K562 (cell line): ENCODE data around the gene PYGB. TPM values are rescaled to one million over a fixed set of nuclear protein-coding genes. Genes with fewer than 3 reads are reported as not detected.

Source experiments
- ATAC-seq: fragments of 200-7000 bp; cut with Tn5 transposase; 3 replicates; pipeline ENCODE4 v1.9.1; 2020; ENCODE audit warnings: moderate library complexity
- BruUV-seq: library from RNA; stranded (reverse); fragments of 400-500 nt; replicated peaks from 2 replicates; lab custom pipeline; 2021; lab: Mats Ljungman, UMichigan
- CTCF ChIA-PET: fragments of 300-600 bp; formaldehyde crosslinking; extraction: SDS; loops from one replicate; lab custom pipeline; 2021; ENCODE audit warnings: low intra/inter-chr PET ratio; lab: Yijun Ruan, JAX
- POLR2A ChIA-PET: fragments of 300-600, 350-650 bp; sonication (Branson Sonifier 250); formaldehyde crosslinking; extraction: SDS; loops from one replicate; lab custom pipeline; 2021; ENCODE audit warnings: antibody characterized with exemption, inconsistent platforms; lab: Yijun Ruan, JAX
- DNase-seq, 4 experiments: peaks; one replicate each; pipeline versions ENCODE4 v3.0.0 to v3.0.0-alpha.2; 2011 to 2018; ENCODE audit warnings: low spot score in 3 of 4, mixed read lengths in 3 of 4; ENCODE audit errors: extremely low read depth in 1 of 4
- FAIRE-seq: peaks from 2 replicates; lab custom pipeline; 2011; peaks lifted over from hg19 to GRCh38; lab: Jason Lieb, UNC
- H2AFZ ChIP-seq: 2 replicates; pipeline ENCODE4 v1.6.0; 2011; ENCODE audit warnings: low read depth, low read length, control low read depth, inconsistent platforms
- H3K27ac ChIP-seq: fragments of 200-600 bp; 3 replicates; pipeline ENCODE4 v1.8.0; 2011; ENCODE audit warnings: low read depth, mild to moderate bottlenecking, control low read depth, inconsistent platforms, low read length, moderate library complexity, mixed read lengths; ENCODE audit errors: extremely low read depth
- H3K27me3 ChIP-seq, 2 experiments: fragments of 300-600 bp in 1 of 2; 2 replicates in 1 of 2; 3 replicates in 1 of 2; pipeline versions ENCODE4 v1.6.0 to v1.8.0; 2011; ENCODE audit warnings: inconsistent platforms in 2 of 2, low read length in 2 of 2, mild to moderate bottlenecking in 1 of 2, mixed read lengths in 1 of 2, moderate library complexity in 1 of 2; ENCODE audit not compliant: control insufficient read depth in 2 of 2, insufficient read depth in 2 of 2
- H3K36me3 ChIP-seq: fragments of 300-600 bp; 3 replicates; pipeline ENCODE4 v1.8.0; 2011; ENCODE audit warnings: mild to moderate bottlenecking, low read length, inconsistent platforms; ENCODE audit not compliant: control insufficient read depth, insufficient read depth
- H3K4me1 ChIP-seq, 2 experiments: fragments of 200-600 bp in 1 of 2; replicated peaks in 1 of 2; 2 replicates in 1 of 2; 3 replicates in 1 of 2; pipeline versions ENCODE4 v1.5.1 to v1.8.0; 2011; ENCODE audit warnings: inconsistent platforms in 2 of 2, low read length in 2 of 2, mild to moderate bottlenecking in 1 of 2, mixed read lengths in 1 of 2, moderate library complexity in 1 of 2; ENCODE audit not compliant: control insufficient read depth in 2 of 2, insufficient read depth in 2 of 2
- H3K4me2 ChIP-seq: 2 replicates; pipeline ENCODE4 v1.6.1; 2011; ENCODE audit warnings: low read length, control low read depth, inconsistent platforms, mixed read lengths; ENCODE audit not compliant: insufficient read depth
- H3K4me3 ChIP-seq: fragments of 200-600 bp; sonication (generic), shearing (Covaris generic); 2 replicates; pipeline ENCODE4 v1.5.1; 2016; ENCODE audit warnings: control low read depth, inconsistent platforms
- H3K79me2 ChIP-seq: fragments of 200-600 bp; 3 replicates; pipeline ENCODE4 v1.8.0; 2011; ENCODE audit warnings: low read length, inconsistent platforms; ENCODE audit not compliant: control insufficient read depth, insufficient read depth
- H3K9ac ChIP-seq, 2 experiments: 2 replicates each; pipeline versions ENCODE4 v1.6.0 to v1.6.1; 2011; ENCODE audit warnings: low read depth in 2 of 2, low read length in 2 of 2, control low read depth in 1 of 2, inconsistent platforms in 1 of 2, mild to moderate bottlenecking in 1 of 2, mixed read lengths in 1 of 2; ENCODE audit not compliant: insufficient read depth in 1 of 2
- H3K9me1 ChIP-seq: one replicate; pipeline ENCODE4 v1.6.0; 2011; ENCODE audit warnings: inconsistent platforms, mild to moderate bottlenecking, low read length, moderate library complexity; ENCODE audit not compliant: control insufficient read depth, insufficient read depth
- H3K9me3 ChIP-seq: replicated peaks from 2 replicates; pipeline ENCODE4 v1.5.1; 2011; ENCODE audit warnings: low read depth, low read length, inconsistent platforms; ENCODE audit not compliant: control insufficient read depth, insufficient read depth
- H4K20me1 ChIP-seq: replicated peaks from 2 replicates; pipeline ENCODE4 v1.6.1; 2011; ENCODE audit warnings: low read length, inconsistent platforms, mixed read lengths; ENCODE audit not compliant: control insufficient read depth, insufficient read depth
- ATF6 ChIP-seq: sonication (generic); formaldehyde crosslinking; IDR thresholded peaks from 2 replicates; pipeline ENCODE4 v1.4.0; 2020; ENCODE audit warnings: mild to moderate bottlenecking, missing genetic modification reagents
- CHD4 ChIP-seq: fragments of 200-600 bp; sonication (generic); IDR thresholded peaks from 3 replicates; pipeline ENCODE4 v1.6.1; 2012; ENCODE audit warnings: low read depth, mild to moderate bottlenecking, mixed read lengths, low read length, inconsistent platforms; ENCODE audit not compliant: insufficient read depth, insufficient replicate concordance, poor library complexity, severe bottlenecking
- CTCFL ChIP-seq: IDR thresholded peaks from 2 replicates; pipeline ENCODE4 v1.6.1; 2011; ENCODE audit warnings: borderline replicate concordance, low read depth, mild to moderate bottlenecking, moderate library complexity, low read length; ENCODE audit not compliant: insufficient read depth, poor library complexity, severe bottlenecking
- EP400 ChIP-seq: fragments of 450-650 bp; IDR thresholded peaks from 2 replicates; pipeline ENCODE4 v1.6.1; 2017; ENCODE audit warnings: antibody characterized with exemption, mild to moderate bottlenecking, moderate library complexity
- ETV1 ChIP-seq: fragments of 450-650 bp; conservative IDR thresholded peaks from 2 replicates; pipeline ENCODE4 v1.6.1; 2016; ENCODE audit warnings: missing genetic modification characterization, control low read depth, low read depth, missing compliant biosample characterization
- FOSL1 ChIP-seq: fragments of 200-800 bp; sonication (Bioruptor generic); conservative IDR thresholded peaks from 2 replicates; pipeline ENCODE4 v1.6.1; 2016; ENCODE audit warnings: missing genetic modification characterization, missing compliant biosample characterization
- MYBL2 ChIP-seq, 2 experiments: fragments of 450-650 bp in 1 of 2; sonication (generic) in 1 of 2; formaldehyde crosslinking in 1 of 2; IDR thresholded peaks; 2 replicates each; pipeline versions ENCODE4 v1.6.1 to v1.8.1; 2017 to 2022; ENCODE audit warnings: borderline replicate concordance in 1 of 2, inconsistent platforms in 1 of 2, low read depth in 1 of 2, mild to moderate bottlenecking in 1 of 2, missing genetic modification reagents in 1 of 2, moderate library complexity in 1 of 2
- NCOR1 ChIP-seq: fragments of 450-650 bp; IDR thresholded peaks from 2 replicates; pipeline ENCODE4 v1.6.1; 2016; ENCODE audit warnings: mild to moderate bottlenecking, moderate library complexity
- NFATC3 ChIP-seq: fragments of 450-650 bp; IDR thresholded peaks from 2 replicates; pipeline ENCODE4 v1.6.1; 2017; ENCODE audit warnings: mild to moderate bottlenecking
- NFRKB ChIP-seq: fragments of 450-650 bp; IDR thresholded peaks from 2 replicates; pipeline ENCODE4 v1.6.1; 2016; ENCODE audit warnings: low read depth
- PHF20 ChIP-seq: fragments of 450-650 bp; IDR thresholded peaks from 2 replicates; pipeline ENCODE4 v1.6.1; 2018; ENCODE audit not compliant: partially characterized antibody
- POLR2AphosphoS2 ChIP-seq: IDR thresholded peaks from 2 replicates; pipeline ENCODE4 v1.6.1; 2012; ENCODE audit warnings: low read length, improper control_type of control experiment
- POLR2B ChIP-seq: fragments of 450-650 bp; IDR thresholded peaks from 2 replicates; pipeline ENCODE4 v1.6.1; 2018; ENCODE audit warnings: low read depth; ENCODE audit not compliant: partially characterized antibody
- PURB ChIP-seq: sonication (generic); formaldehyde crosslinking; IDR thresholded peaks from 2 replicates; pipeline ENCODE4 v1.9.0; 2021; ENCODE audit warnings: low read depth, mild to moderate bottlenecking, missing genetic modification reagents
- RBFOX2 ChIP-seq: fragments of 200-400 bp; formaldehyde crosslinking; IDR thresholded peaks from 2 replicates; pipeline ENCODE4 v1.6.1; 2017; ENCODE audit warnings: low read depth, mild to moderate bottlenecking, low read length, moderate library complexity
- TAF15 ChIP-seq: fragments of 200-400 bp; formaldehyde crosslinking; IDR thresholded peaks from 2 replicates; pipeline ENCODE4 v1.6.1; 2017; ENCODE audit warnings: mild to moderate bottlenecking, low read depth, low read length, moderate library complexity
- ZNF175 ChIP-seq: fragments of 200-800 bp; sonication (Bioruptor generic); IDR thresholded peaks from 2 replicates; pipeline ENCODE4 v1.6.1; 2016; ENCODE audit warnings: low read depth, mild to moderate bottlenecking, missing genetic modification characterization, missing compliant biosample characterization
- ZNF431 ChIP-seq: sonication (generic); formaldehyde crosslinking; IDR thresholded peaks from 2 replicates; pipeline ENCODE4 v1.8.0; 2022; ENCODE audit warnings: mild to moderate bottlenecking, missing genetic modification reagents
- WGBS: fragments of 100-300 bp; shearing (Covaris generic); methylation state at CpG from one replicate; pipeline ENCODE4 v1.1.6; 2016; ENCODE audit warnings: low coverage, mixed read lengths; ENCODE audit not compliant: insufficient coverage; ENCODE audit errors: missing lambda C conversion rate; 5-methylcytosine and 5-hydroxymethylcytosine counted together
- in situ Hi-C: fragments of 300-500 bp; cut with MboI; formaldehyde crosslinking; loops from 4 replicates; pipeline ENCODE4 v1.15.0; 2018; ENCODE audit warnings: inconsistent platforms, mixed read lengths
- intact Hi-C: fragments of 100-400 bp; cut with micrococcal nuclease; formaldehyde crosslinking; loops from 2 replicates; pipeline ENCODE4 v1.14.2; 2022
- polyA plus RNA-seq, 8 experiments: library from polyadenylated mRNA; depleted of rRNA in 4 of 8; stranded (reverse) in 5 of 8; unstranded in 3 of 8; fragments of >200 nt; fragmentation: Nextera tagmentation in 2 of 8; fragmentation: Illumina TruSeq in 1 of 8; extraction: Ambion mirVana in 2 of 8; extraction: Trizol in 1 of 8; gene quantifications; 2 replicates each; pipeline versions ENCODE4 v1.2.1 to v1.2.3, GENCODE V29; 2011 to 2014; ENCODE audit warnings: inconsistent platforms in 1 of 8, missing spikeins in 1 of 8
- total RNA-seq, 7 experiments: library from RNA; depleted of rRNA in 6 of 7; stranded (reverse); fragments of >200 nt in 6 of 7; fragmentation: Illumina TruSeq in 2 of 7; extraction: Trizol in 2 of 7; gene quantifications; 2 replicates each; pipeline versions ENCODE4 v1.2.1 to v1.2.3, GENCODE V29; 2011 to 2021; ENCODE audit warnings: low replicate concordance in 1 of 7

The PYGB gene
- total and polyA plus RNA-seq, 9 of the 15 experiments (the other 6 are each of a cell fraction or from before 2014, with no cell fraction given) = 0.34 to 18.0 (median 9.8) TPM

GRCh38 chr20:25238319-25239037, 9.4 kb upstream of the PYGB start:
- no peaks in the 10 kb centered on the region for H3K36me3 ChIP-seq
- H3K79me2 ChIP-seq = no peaks in the 10 kb centered on the region
- in situ Hi-C loops (no loop called here), intact Hi-C loops (no loop called here)
- peak overlapping the region; percentile 60; the same call in 1 of the 2 replicates for H2AFZ ChIP-seq
- POLR2A ChIA-PET = interaction anchor here (1.7 kb wide), 1 partner anchor 9 kb away, joined by 8 read pairs; no protein-coding TSS in a partner anchor
- no peak for ATAC-seq
- no peak for DNase-seq
- CTCF ChIA-PET = no interaction called here
- peaks cover 10 to 23% of the 10 kb centered on the region in 2 experiments for H3K4me1 ChIP-seq
- no peaks in the 10 kb centered on the region for H4K20me1 ChIP-seq
- H3K9ac ChIP-seq = peak overlapping the region in 1 of 2 experiments; percentile 70; a peak in 2 of 4 replicates
- no peak overlapping the region for H3K4me3 ChIP-seq
- no peaks in the 10 kb centered on the region for H3K27me3 ChIP-seq
- BruUV-seq = TSS peak; percentile 94
- H3K4me2 ChIP-seq = peak overlapping the region; percentile 51
- no peaks in the 10 kb centered on the region for H3K9me3 ChIP-seq
- no peak for FAIRE-seq
- H3K9me1 ChIP-seq = no peaks in the 10 kb centered on the region
- 85% methylated on average over 7 of the region's 12 CpGs for WGBS
- peak overlapping the region; percentile 86 for H3K27ac ChIP-seq
- TF ChIP-seq POLR2AphosphoS2 = no peak
- TF ChIP-seq PHF20 = no peak
- TF ChIP-seq NFRKB = peak; percentile 47; the same call in 1 of the 2 replicates
- no peak for TF ChIP-seq ATF6 (CRISPR knock-in tag)
- no peak; the same call in 1 of the 2 replicates for TF ChIP-seq ZNF175 (CRISPR knock-in tag)
- TF ChIP-seq TAF15 = no peak
- TF ChIP-seq ZNF431 (CRISPR knock-in tag) = no peak
- no peak for TF ChIP-seq PURB
- no peak for TF ChIP-seq CTCFL
- TF ChIP-seq RBFOX2 = peak; percentile 45
- TF ChIP-seq EP400 = no peak
- TF ChIP-seq CHD4 = no peak
- TF ChIP-seq POLR2B = no peak
- TF ChIP-seq ETV1 (tag) = no peak
- TF ChIP-seq MYBL2 (IDR thresholded peaks at IDR 0.05; ENCODE audit: low read depth) = no peak
- TF ChIP-seq MYBL2 (CRISPR knock-in tag; IDR thresholded peaks at IDR 0.05; ENCODE audit: borderline replicate concordance) = no peak
- TF ChIP-seq NCOR1 = no peak
- no peak for TF ChIP-seq FOSL1
- no peak for TF ChIP-seq NFATC3
